K562 (cell line): ENCODE measurements around the gene HCAR1. TPM values are rescaled to one million over a fixed set of nuclear protein-coding genes. Genes with fewer than 3 reads are reported as not detected.

ENCODE experiments used
- ATAC-seq: fragments of 200-7000 bp; cut with Tn5 transposase; 3 replicates; pipeline ENCODE4 v1.9.1; 2020; ENCODE audit warnings: moderate library complexity
- BruUV-seq: library from RNA; stranded (reverse); fragments of 400-500 nt; replicated peaks from 2 replicates; lab custom pipeline; 2021; lab: Mats Ljungman, UMichigan
- CTCF ChIA-PET: fragments of 300-600 bp; formaldehyde crosslinking; extraction: SDS; loops from one replicate; lab custom pipeline; 2021; ENCODE audit warnings: low intra/inter-chr PET ratio; lab: Yijun Ruan, JAX
- POLR2A ChIA-PET: fragments of 300-600, 350-650 bp; sonication (Branson Sonifier 250); formaldehyde crosslinking; extraction: SDS; loops from one replicate; lab custom pipeline; 2021; ENCODE audit warnings: antibody characterized with exemption, inconsistent platforms; lab: Yijun Ruan, JAX
- DNase-seq, 4 experiments: peaks; one replicate each; pipeline versions ENCODE4 v3.0.0 to v3.0.0-alpha.2; 2011 to 2018; ENCODE audit warnings: low spot score in 3 of 4, mixed read lengths in 3 of 4; ENCODE audit errors: extremely low read depth in 1 of 4
- FAIRE-seq: peaks from 2 replicates; lab custom pipeline; 2011; peaks lifted over from hg19 to GRCh38; lab: Jason Lieb, UNC
- H2AFZ ChIP-seq: 2 replicates; pipeline ENCODE4 v1.6.0; 2011; ENCODE audit warnings: low read depth, low read length, control low read depth, inconsistent platforms
- H3K27ac ChIP-seq: fragments of 200-600 bp; 3 replicates; pipeline ENCODE4 v1.8.0; 2011; ENCODE audit warnings: low read depth, mild to moderate bottlenecking, control low read depth, inconsistent platforms, low read length, moderate library complexity, mixed read lengths; ENCODE audit errors: extremely low read depth
- H3K27me3 ChIP-seq, 2 experiments: fragments of 300-600 bp in 1 of 2; 2 replicates in 1 of 2; 3 replicates in 1 of 2; pipeline versions ENCODE4 v1.6.0 to v1.8.0; 2011; ENCODE audit warnings: inconsistent platforms in 2 of 2, low read length in 2 of 2, mild to moderate bottlenecking in 1 of 2, mixed read lengths in 1 of 2, moderate library complexity in 1 of 2; ENCODE audit not compliant: control insufficient read depth in 2 of 2, insufficient read depth in 2 of 2
- H3K36me3 ChIP-seq: fragments of 300-600 bp; 3 replicates; pipeline ENCODE4 v1.8.0; 2011; ENCODE audit warnings: mild to moderate bottlenecking, low read length, inconsistent platforms; ENCODE audit not compliant: control insufficient read depth, insufficient read depth
- H3K4me1 ChIP-seq, 2 experiments: fragments of 200-600 bp in 1 of 2; replicated peaks in 1 of 2; 2 replicates in 1 of 2; 3 replicates in 1 of 2; pipeline versions ENCODE4 v1.5.1 to v1.8.0; 2011; ENCODE audit warnings: inconsistent platforms in 2 of 2, low read length in 2 of 2, mild to moderate bottlenecking in 1 of 2, mixed read lengths in 1 of 2, moderate library complexity in 1 of 2; ENCODE audit not compliant: control insufficient read depth in 2 of 2, insufficient read depth in 2 of 2
- H3K4me2 ChIP-seq: 2 replicates; pipeline ENCODE4 v1.6.1; 2011; ENCODE audit warnings: low read length, control low read depth, inconsistent platforms, mixed read lengths; ENCODE audit not compliant: insufficient read depth
- H3K4me3 ChIP-seq: fragments of 200-600 bp; sonication (generic), shearing (Covaris generic); 2 replicates; pipeline ENCODE4 v1.5.1; 2016; ENCODE audit warnings: control low read depth, inconsistent platforms
- H3K79me2 ChIP-seq: fragments of 200-600 bp; 3 replicates; pipeline ENCODE4 v1.8.0; 2011; ENCODE audit warnings: low read length, inconsistent platforms; ENCODE audit not compliant: control insufficient read depth, insufficient read depth
- H3K9ac ChIP-seq, 2 experiments: 2 replicates each; pipeline versions ENCODE4 v1.6.0 to v1.6.1; 2011; ENCODE audit warnings: low read depth in 2 of 2, low read length in 2 of 2, control low read depth in 1 of 2, inconsistent platforms in 1 of 2, mild to moderate bottlenecking in 1 of 2, mixed read lengths in 1 of 2; ENCODE audit not compliant: insufficient read depth in 1 of 2
- H3K9me1 ChIP-seq: one replicate; pipeline ENCODE4 v1.6.0; 2011; ENCODE audit warnings: inconsistent platforms, mild to moderate bottlenecking, low read length, moderate library complexity; ENCODE audit not compliant: control insufficient read depth, insufficient read depth
- H3K9me3 ChIP-seq: replicated peaks from 2 replicates; pipeline ENCODE4 v1.5.1; 2011; ENCODE audit warnings: low read depth, low read length, inconsistent platforms; ENCODE audit not compliant: control insufficient read depth, insufficient read depth
- H4K20me1 ChIP-seq: replicated peaks from 2 replicates; pipeline ENCODE4 v1.6.1; 2011; ENCODE audit warnings: low read length, inconsistent platforms, mixed read lengths; ENCODE audit not compliant: control insufficient read depth, insufficient read depth
- CBFA2T3 ChIP-seq: fragments of 450-650 bp; IDR thresholded peaks from 2 replicates; pipeline ENCODE4 v1.6.1; 2017
- CBX3 ChIP-seq, 2 experiments: IDR thresholded peaks; 1 replicate in 1 of 2; 2 replicates in 1 of 2; pipeline ENCODE4 v1.6.1; 2012; ENCODE audit warnings: inconsistent platforms in 2 of 2, low read length in 2 of 2, borderline replicate concordance in 1 of 2, control low read depth in 1 of 2
- CREBBP ChIP-seq: IDR thresholded peaks from one replicate; pipeline ENCODE4 v1.6.1; 2012; ENCODE audit warnings: low read depth, mild to moderate bottlenecking, control low read depth, inconsistent platforms, low read length
- HNRNPUL1 ChIP-seq: fragments of 200-400 bp; formaldehyde crosslinking; IDR thresholded peaks from 2 replicates; pipeline ENCODE4 v1.6.1; 2017; ENCODE audit warnings: low read length
- RB1 ChIP-seq: fragments of 450-650 bp; IDR thresholded peaks from 2 replicates; pipeline ENCODE4 v1.6.1; 2017; ENCODE audit warnings: low read depth, mild to moderate bottlenecking
- THRA ChIP-seq: fragments of 450-650 bp; IDR thresholded peaks from 2 replicates; pipeline ENCODE4 v1.6.1; 2017; ENCODE audit warnings: mild to moderate bottlenecking, moderate library complexity
- ZBTB8A ChIP-seq: fragments of 450-650 bp; IDR thresholded peaks from 2 replicates; pipeline ENCODE4 v1.6.1; 2018; ENCODE audit warnings: mild to moderate bottlenecking, moderate library complexity; ENCODE audit not compliant: partially characterized antibody
- ZNF12 ChIP-seq: sonication (generic); formaldehyde crosslinking; IDR thresholded peaks from 2 replicates; pipeline ENCODE4 v1.4.0; 2020; ENCODE audit warnings: mild to moderate bottlenecking, missing genetic modification reagents
- WGBS: fragments of 100-300 bp; shearing (Covaris generic); methylation state at CpG from one replicate; pipeline ENCODE4 v1.1.6; 2016; ENCODE audit warnings: low coverage, mixed read lengths; ENCODE audit not compliant: insufficient coverage; ENCODE audit errors: missing lambda C conversion rate; 5-methylcytosine and 5-hydroxymethylcytosine counted together
- in situ Hi-C: fragments of 300-500 bp; cut with MboI; formaldehyde crosslinking; loops from 4 replicates; pipeline ENCODE4 v1.15.0; 2018; ENCODE audit warnings: inconsistent platforms, mixed read lengths
- intact Hi-C: fragments of 100-400 bp; cut with micrococcal nuclease; formaldehyde crosslinking; loops from 2 replicates; pipeline ENCODE4 v1.14.2; 2022
- polyA plus RNA-seq, 8 experiments: library from polyadenylated mRNA; depleted of rRNA in 4 of 8; stranded (reverse) in 5 of 8; unstranded in 3 of 8; fragments of >200 nt; fragmentation: Nextera tagmentation in 2 of 8; fragmentation: Illumina TruSeq in 1 of 8; extraction: Ambion mirVana in 2 of 8; extraction: Trizol in 1 of 8; gene quantifications; 2 replicates each; pipeline versions ENCODE4 v1.2.1 to v1.2.3, GENCODE V29; 2011 to 2014; ENCODE audit warnings: inconsistent platforms in 1 of 8, missing spikeins in 1 of 8
- total RNA-seq, 7 experiments: library from RNA; depleted of rRNA in 6 of 7; stranded (reverse); fragments of >200 nt in 6 of 7; fragmentation: Illumina TruSeq in 2 of 7; extraction: Trizol in 2 of 7; gene quantifications; 2 replicates each; pipeline versions ENCODE4 v1.2.1 to v1.2.3, GENCODE V29; 2011 to 2021; ENCODE audit warnings: low replicate concordance in 1 of 7

HCAR1 gene
- total and polyA plus RNA-seq, 9 of the 15 experiments (the other 6 are each of a cell fraction or from before 2014, with no cell fraction given): not detected

- TF ChIP-seq ZBTB8A (no peak), RB1 (no peak), THRA (no peak)
- TF ChIP-seq, all 486 proteins: peak for 0
Observed at GRCh38 chr12:122684297-122684813, 46.3 kb downstream of the HCAR1 start (continued).

GRCh38 chr12:122681814-122682213 lies 48.8 kb downstream of the HCAR1 start:
- DNase-seq (no peak), FAIRE-seq (no peak), ATAC-seq (peak; percentile 47)
- WGBS: 16% methylated on average over 4 of the region's 4 CpGs
- intact Hi-C loops (no loop called here), in situ Hi-C loops (no loop called here)
- 0 out of 4 replicates have a peak overlapping the region, but pooled peaks of 1 of the 2 experiments have one; percentile 43 for H3K9ac ChIP-seq
- no peaks in the 10 kb centered on the region for H3K79me2 ChIP-seq
- no peaks in the 10 kb centered on the region for H3K36me3 ChIP-seq
- ChIA-PET POLR2A (no interaction called here), CTCF (no interaction called here)
- H3K4me2 ChIP-seq: no peak overlapping the region
- no peak overlapping the region for H3K27ac ChIP-seq
- H3K4me3 ChIP-seq: no peak overlapping the region
- H3K4me1 ChIP-seq: peaks cover 0 to 4% of the 10 kb centered on the region in 2 experiments; a peak in 2 of 5 replicates
- no peaks in the 10 kb centered on the region for H3K9me1 ChIP-seq
- no peak overlapping the region for H2AFZ ChIP-seq
- BruUV-seq: no TSS peak
- peaks cover 8 to 14% of the 10 kb centered on the region in 2 experiments; a peak in 4 of 5 replicates for H3K27me3 ChIP-seq
- H3K9me3 ChIP-seq: no peaks in the 10 kb centered on the region
- no peak for TF ChIP-seq ZNF12 (CRISPR knock-in tag)
- TF ChIP-seq HNRNPUL1: no peak
- no peak for TF ChIP-seq CBFA2T3
- TF ChIP-seq CBX3 (IDR thresholded peaks at IDR 0.05; ENCODE audit: borderline replicate concordance in 1 of 2, low read length in 2 of 2): no peak
- no peak for TF ChIP-seq CREBBP
- H4K20me1 ChIP-seq: no peaks in the 10 kb centered on the region
